GM12878 (cell line): ENCODE results near the gene ABHD1. TPM values are rescaled to one million over a fixed set of nuclear protein-coding genes. Genes with fewer than 3 reads are reported as not detected.
A peak's percentile ranks its signal among the peaks of the same experiment; 100 is the strongest.

Experiments
- ASH2L ChIP-seq: fragments of 300-600, 200-600 bp; sonication (generic); IDR thresholded peaks from 2 replicates; pipeline ENCODE4 v1.6.1; 2017; ENCODE audit warnings: low read depth, mild to moderate bottlenecking, borderline replicate concordance
- ETV6 ChIP-seq, 2 experiments: fragments of 450-650 bp in 1 of 2; IDR thresholded peaks in 1 of 2; conservative IDR thresholded peaks in 1 of 2; 2 replicates each; pipeline ENCODE4 v1.6.1; 2014; ENCODE audit warnings: antibody characterized with exemption in 1 of 2, borderline replicate concordance in 1 of 2, low read depth in 1 of 2, mild to moderate bottlenecking in 1 of 2, moderate library complexity in 1 of 2
- FOXM1 ChIP-seq: IDR thresholded peaks from 2 replicates; pipeline ENCODE4 v1.6.1; 2012; ENCODE audit warnings: low read depth, mild to moderate bottlenecking, inconsistent platforms, low read length, moderate library complexity
- HDAC6 ChIP-seq: fragments of 200-600 bp; sonication (generic); IDR thresholded peaks from one replicate; pipeline ENCODE4 v1.8.0; 2017; ENCODE audit warnings: antibody characterized with exemption; ENCODE audit not compliant: unreplicated experiment
- NBN ChIP-seq: fragments of 450-650 bp; IDR thresholded peaks from 2 replicates; pipeline ENCODE4 v1.6.1; 2016
- NFXL1 ChIP-seq: fragments of 450-650 bp; IDR thresholded peaks from 2 replicates; pipeline ENCODE4 v1.6.1; 2017; ENCODE audit warnings: antibody characterized with exemption, mild to moderate bottlenecking, borderline replicate concordance
- SREBF1 ChIP-seq: IDR thresholded peaks from 2 replicates; pipeline ENCODE4 v1.6.1; 2012; ENCODE audit warnings: mild to moderate bottlenecking, low read length
- SRF ChIP-seq, 2 experiments: IDR thresholded peaks; 2 replicates each; pipeline ENCODE4 v1.6.1; 2011; ENCODE audit warnings: low read depth in 2 of 2, low read length in 2 of 2, mild to moderate bottlenecking in 1 of 2, moderate library complexity in 1 of 2
- SUPT20H ChIP-seq: IDR thresholded peaks from 2 replicates; pipeline ENCODE4 v1.6.1; 2011; ENCODE audit warnings: low read depth, mild to moderate bottlenecking, low read length, moderate library complexity, borderline replicate concordance; ENCODE audit not compliant: control insufficient read depth
- ZBTB33 ChIP-seq: fragments of 450-650 bp; IDR thresholded peaks from 2 replicates; pipeline ENCODE4 v1.6.1; 2017; ENCODE audit warnings: mild to moderate bottlenecking
- polyA plus RNA-seq, 11 experiments: library from polyadenylated mRNA; depleted of rRNA in 4 of 11; unstranded in 6 of 11; stranded (reverse) in 5 of 11; fragments of >200 nt; fragmentation: Nextera tagmentation in 4 of 11; fragmentation: Illumina TruSeq in 1 of 11; extraction: Ambion mirVana in 4 of 11; extraction: Trizol in 1 of 11; gene quantifications; 1 replicate in 1 of 11; 2 replicates in 10 of 11; pipeline versions ENCODE4 v1.2.1 to v1.2.3, GENCODE V29; 2011 to 2016; ENCODE audit warnings: inconsistent platforms in 2 of 11, missing spikeins in 2 of 11, low read depth in 1 of 11
- total RNA-seq, 4 experiments: library from RNA; depleted of rRNA in 3 of 4; stranded (reverse); fragments of >200 nt in 3 of 4; fragmentation: Illumina TruSeq in 1 of 4; extraction: Trizol in 1 of 4; gene quantifications; 2 replicates each; pipeline versions ENCODE4 v1.2.1 to v1.2.3, GENCODE V29; 2013 to 2021
- TF ChIP-seq, protein P1 (sequence below): IDR thresholded peaks from 2 replicates; pipeline ENCODE4 v1.6.1; 2011; ENCODE audit warnings: borderline replicate concordance, low read depth, mild to moderate bottlenecking, moderate library complexity, low read length; ENCODE audit not compliant: insufficient read depth, poor library complexity, severe bottlenecking
- TF ChIP-seq, protein P2 (sequence below): fragments of 450-650 bp; formaldehyde crosslinking; IDR thresholded peaks from 2 replicates; pipeline ENCODE4 v1.4.0; 2022; ENCODE audit warnings: mild to moderate bottlenecking, moderate library complexity
- TF ChIP-seq, protein P3 (sequence below): fragments of 450-650 bp; IDR thresholded peaks from 2 replicates; pipeline ENCODE4 v1.6.1; 2017; ENCODE audit warnings: low read depth, mild to moderate bottlenecking, moderate library complexity

Gene ABHD1
- total and polyA plus RNA-seq, 10 of the 15 experiments (the other 5 are each of a cell fraction or from before 2014, with no cell fraction given) = 0.04 to 0.35 (median 0.17) TPM; not detected in 2

GRCh38 chr2:27095745-27096651 is 27.6 kb upstream of the ABHD1 start (continued):
- TF ChIP-seq, protein P1, sequence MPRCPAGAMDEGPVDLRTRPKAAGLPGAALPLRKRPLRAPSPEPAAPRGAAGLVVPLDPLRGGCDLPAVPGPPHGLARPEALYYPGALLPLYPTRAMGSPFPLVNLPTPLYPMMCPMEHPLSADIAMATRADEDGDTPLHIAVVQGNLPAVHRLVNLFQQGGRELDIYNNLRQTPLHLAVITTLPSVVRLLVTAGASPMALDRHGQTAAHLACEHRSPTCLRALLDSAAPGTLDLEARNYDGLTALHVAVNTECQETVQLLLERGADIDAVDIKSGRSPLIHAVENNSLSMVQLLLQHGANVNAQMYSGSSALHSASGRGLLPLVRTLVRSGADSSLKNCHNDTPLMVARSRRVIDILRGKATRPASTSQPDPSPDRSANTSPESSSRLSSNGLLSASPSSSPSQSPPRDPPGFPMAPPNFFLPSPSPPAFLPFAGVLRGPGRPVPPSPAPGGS = no peak
- TF ChIP-seq ASH2L (no peak), FOXM1 (no peak), SUPT20H (no peak), NFXL1 (no peak), ZBTB33 (no peak), SREBF1 (no peak), SRF (IDR thresholded peaks at IDR 0.05; ENCODE audit: low read depth in 2 of 2, low read length in 2 of 2) (no peak), HDAC6 (no peak), NBN (no peak), ETV6 (conservative IDR thresholded peaks at IDR 0.05 in 1 of 2, IDR thresholded peaks at IDR 0.05 in 1 of 2; ENCODE audit: borderline replicate concordance in 1 of 2, low read depth in 1 of 2) (no peak)
- TF ChIP-seq, protein P2, sequence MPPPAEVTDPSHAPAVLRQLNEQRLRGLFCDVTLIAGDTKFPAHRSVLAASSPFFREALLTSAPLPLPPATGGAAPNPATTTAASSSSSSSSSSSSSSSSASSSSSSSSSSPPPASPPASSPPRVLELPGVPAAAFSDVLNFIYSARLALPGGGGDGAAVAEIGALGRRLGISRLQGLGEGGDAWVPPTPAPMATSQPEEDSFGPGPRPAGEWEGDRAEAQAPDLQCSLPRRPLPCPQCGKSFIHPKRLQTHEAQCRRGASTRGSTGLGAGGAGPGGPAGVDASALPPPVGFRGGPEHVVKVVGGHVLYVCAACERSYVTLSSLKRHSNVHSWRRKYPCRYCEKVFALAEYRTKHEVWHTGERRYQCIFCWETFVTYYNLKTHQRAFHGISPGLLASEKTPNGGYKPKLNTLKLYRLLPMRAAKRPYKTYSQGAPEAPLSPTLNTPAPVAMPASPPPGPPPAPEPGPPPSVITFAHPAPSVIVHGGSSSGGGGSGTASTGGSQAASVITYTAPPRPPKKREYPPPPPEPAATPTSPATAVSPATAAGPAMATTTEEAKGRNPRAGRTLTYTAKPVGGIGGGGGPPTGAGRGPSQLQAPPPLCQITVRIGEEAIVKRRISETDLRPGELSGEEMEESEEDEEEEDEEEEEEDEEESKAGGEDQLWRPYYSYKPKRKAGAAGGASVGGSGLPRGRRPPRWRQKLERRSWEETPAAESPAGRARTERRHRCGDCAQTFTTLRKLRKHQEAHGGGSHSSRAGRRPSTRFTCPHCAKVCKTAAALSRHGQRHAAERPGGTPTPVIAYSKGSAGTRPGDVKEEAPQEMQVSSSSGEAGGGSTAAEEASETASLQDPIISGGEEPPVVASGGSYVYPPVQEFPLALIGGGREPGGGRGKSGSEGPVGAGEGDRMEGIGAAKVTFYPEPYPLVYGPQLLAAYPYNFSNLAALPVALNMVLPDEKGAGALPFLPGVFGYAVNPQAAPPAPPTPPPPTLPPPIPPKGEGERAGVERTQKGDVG (CRISPR knock-in tag) = no peak
- TF ChIP-seq, protein P3, sequence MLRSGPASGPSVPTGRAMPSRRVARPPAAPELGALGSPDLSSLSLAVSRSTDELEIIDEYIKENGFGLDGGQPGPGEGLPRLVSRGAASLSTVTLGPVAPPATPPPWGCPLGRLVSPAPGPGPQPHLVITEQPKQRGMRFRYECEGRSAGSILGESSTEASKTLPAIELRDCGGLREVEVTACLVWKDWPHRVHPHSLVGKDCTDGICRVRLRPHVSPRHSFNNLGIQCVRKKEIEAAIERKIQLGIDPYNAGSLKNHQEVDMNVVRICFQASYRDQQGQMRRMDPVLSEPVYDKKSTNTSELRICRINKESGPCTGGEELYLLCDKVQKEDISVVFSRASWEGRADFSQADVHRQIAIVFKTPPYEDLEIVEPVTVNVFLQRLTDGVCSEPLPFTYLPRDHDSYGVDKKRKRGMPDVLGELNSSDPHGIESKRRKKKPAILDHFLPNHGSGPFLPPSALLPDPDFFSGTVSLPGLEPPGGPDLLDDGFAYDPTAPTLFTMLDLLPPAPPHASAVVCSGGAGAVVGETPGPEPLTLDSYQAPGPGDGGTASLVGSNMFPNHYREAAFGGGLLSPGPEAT = peak; percentile 42; the same call in 1 of the 2 replicates
- TF ChIP-seq, all 136 proteins: peak for 7
